Activated T-cell treated with anti-CD3 and anti-CD28 coated beads for 24 hours (primary cell): ENCODE data around the gene BCL11A.

ENCODE experiments used
- DNase-seq: peaks from one replicate; pipeline ENCODE4 v3.0.0-alpha.2; 2020; ENCODE audit warnings: low read depth

The BCL11A gene

GRCh38 chr2:60558536-60558935 is 5.1 kb upstream of the BCL11A start:
- no peak for DNase-seq

- no peak for DNase-seq
Observed at GRCh38 chr2:60557486-60557864, 4.0 kb upstream of the BCL11A start.

- no peak for DNase-seq
Observed at GRCh38 chr2:60556576-60557485, 3.4 kb upstream of the BCL11A start.

- no peak for DNase-seq
Observed at GRCh38 chr2:60556175-60556574, 2.7 kb upstream of the BCL11A start.

GRCh38 chr2:60555783-60556139 is 2.3 kb upstream of the BCL11A start:
- DNase-seq = no peak

- peak; percentile 48 for DNase-seq
Observed at GRCh38 chr2:60555066-60555782, 1.8 kb upstream of the BCL11A start.

GRCh38 chr2:60554646-60555065 is 1.2 kb upstream of the BCL11A start:
- DNase-seq = no peak

GRCh38 chr2:60554074-60554645 is 706 bp upstream of the BCL11A start:
- DNase-seq = no peak

- DNase-seq = no peak
Observed at GRCh38 chr2:60552851-60553494, 481 bp downstream of the BCL11A start.

GRCh38 chr2:60552078-60552850 is 1.2 kb downstream of the BCL11A start:
- DNase-seq = no peak

- DNase-seq = no peak
Observed at GRCh38 chr2:60551240-60552077, 2.0 kb downstream of the BCL11A start.

- no peak for DNase-seq
Observed at GRCh38 chr2:60550984-60551239, 2.5 kb downstream of the BCL11A start.

GRCh38 chr2:60550178-60550983 is 3.1 kb downstream of the BCL11A start:
- peak; percentile 38 for DNase-seq

GRCh38 chr2:60549928-60550177 is 3.6 kb downstream of the BCL11A start:
- no peak for DNase-seq

GRCh38 chr2:60549238-60549927 is 4.1 kb downstream of the BCL11A start:
- DNase-seq = no peak

GRCh38 chr2:60548845-60549237 is 4.6 kb downstream of the BCL11A start:
- DNase-seq = no peak

GRCh38 chr2:60548311-60548710 is 5.1 kb downstream of the BCL11A start:
- no peak for DNase-seq

- no peak for DNase-seq
Observed at GRCh38 chr2:60547841-60548240, 5.6 kb downstream of the BCL11A start.

- DNase-seq = no peak
Observed at GRCh38 chr2:60546756-60547420, 6.6 kb downstream of the BCL11A start.
